Astrocyte of the cerebellum (primary cell): ENCODE results near the gene KAT2A.
A peak's percentile ranks its signal among the peaks of the same experiment; 100 is the strongest.

Experiments
- DNase-seq: peaks from one replicate; pipeline ENCODE4 v3.0.0-alpha.2; 2011; ENCODE audit warnings: low read depth
- H3K4me3 ChIP-seq: 2 replicates; pipeline ENCODE4 v1.5.1; 2011; ENCODE audit warnings: mild to moderate bottlenecking, low read depth, low read length, moderate library complexity
- in situ Hi-C: cut with HindIII; loops from 2 replicates; pipeline ENCODE4 v1.10.0; 2017; ENCODE audit warnings: low sequenced_read_pairs
- TF ChIP-seq, protein P1 (sequence below): IDR thresholded peaks from 2 replicates; pipeline ENCODE4 v1.5.1; 2012; ENCODE audit warnings: low read length, low read depth, moderate library complexity, mild to moderate bottlenecking; ENCODE audit errors: missing control alignments

Gene KAT2A

DNA sequence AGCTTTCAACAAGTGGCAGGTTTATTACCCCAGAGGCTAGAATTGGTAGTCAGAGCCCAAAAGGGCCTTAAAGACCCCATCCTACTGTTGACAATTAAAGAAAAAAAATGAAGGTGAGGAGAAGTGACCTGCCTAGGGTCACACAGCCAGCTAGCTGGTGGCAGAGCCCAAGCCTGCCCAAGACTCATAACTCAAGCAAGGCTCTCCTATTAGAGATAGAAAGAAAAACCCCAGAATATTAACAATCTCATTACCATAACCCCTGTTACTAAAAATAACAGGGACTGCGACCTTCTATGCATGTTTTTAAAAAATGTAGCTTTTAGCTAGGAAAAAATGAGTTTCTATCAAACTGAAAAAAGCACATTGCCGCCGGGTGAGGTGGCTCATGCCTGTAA is 15.5 kb upstream of the KAT2A start:
- TF ChIP-seq, protein P1, sequence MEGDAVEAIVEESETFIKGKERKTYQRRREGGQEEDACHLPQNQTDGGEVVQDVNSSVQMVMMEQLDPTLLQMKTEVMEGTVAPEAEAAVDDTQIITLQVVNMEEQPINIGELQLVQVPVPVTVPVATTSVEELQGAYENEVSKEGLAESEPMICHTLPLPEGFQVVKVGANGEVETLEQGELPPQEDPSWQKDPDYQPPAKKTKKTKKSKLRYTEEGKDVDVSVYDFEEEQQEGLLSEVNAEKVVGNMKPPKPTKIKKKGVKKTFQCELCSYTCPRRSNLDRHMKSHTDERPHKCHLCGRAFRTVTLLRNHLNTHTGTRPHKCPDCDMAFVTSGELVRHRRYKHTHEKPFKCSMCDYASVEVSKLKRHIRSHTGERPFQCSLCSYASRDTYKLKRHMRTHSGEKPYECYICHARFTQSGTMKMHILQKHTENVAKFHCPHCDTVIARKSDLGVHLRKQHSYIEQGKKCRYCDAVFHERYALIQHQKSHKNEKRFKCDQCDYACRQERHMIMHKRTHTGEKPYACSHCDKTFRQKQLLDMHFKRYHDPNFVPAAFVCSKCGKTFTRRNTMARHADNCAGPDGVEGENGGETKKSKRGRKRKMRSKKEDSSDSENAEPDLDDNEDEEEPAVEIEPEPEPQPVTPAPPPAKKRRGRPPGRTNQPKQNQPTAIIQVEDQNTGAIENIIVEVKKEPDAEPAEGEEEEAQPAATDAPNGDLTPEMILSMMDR: no peak
- in situ Hi-C loops: no loop called here
- no peak overlapping the region for H3K4me3 ChIP-seq
- no peak for DNase-seq

DNA sequence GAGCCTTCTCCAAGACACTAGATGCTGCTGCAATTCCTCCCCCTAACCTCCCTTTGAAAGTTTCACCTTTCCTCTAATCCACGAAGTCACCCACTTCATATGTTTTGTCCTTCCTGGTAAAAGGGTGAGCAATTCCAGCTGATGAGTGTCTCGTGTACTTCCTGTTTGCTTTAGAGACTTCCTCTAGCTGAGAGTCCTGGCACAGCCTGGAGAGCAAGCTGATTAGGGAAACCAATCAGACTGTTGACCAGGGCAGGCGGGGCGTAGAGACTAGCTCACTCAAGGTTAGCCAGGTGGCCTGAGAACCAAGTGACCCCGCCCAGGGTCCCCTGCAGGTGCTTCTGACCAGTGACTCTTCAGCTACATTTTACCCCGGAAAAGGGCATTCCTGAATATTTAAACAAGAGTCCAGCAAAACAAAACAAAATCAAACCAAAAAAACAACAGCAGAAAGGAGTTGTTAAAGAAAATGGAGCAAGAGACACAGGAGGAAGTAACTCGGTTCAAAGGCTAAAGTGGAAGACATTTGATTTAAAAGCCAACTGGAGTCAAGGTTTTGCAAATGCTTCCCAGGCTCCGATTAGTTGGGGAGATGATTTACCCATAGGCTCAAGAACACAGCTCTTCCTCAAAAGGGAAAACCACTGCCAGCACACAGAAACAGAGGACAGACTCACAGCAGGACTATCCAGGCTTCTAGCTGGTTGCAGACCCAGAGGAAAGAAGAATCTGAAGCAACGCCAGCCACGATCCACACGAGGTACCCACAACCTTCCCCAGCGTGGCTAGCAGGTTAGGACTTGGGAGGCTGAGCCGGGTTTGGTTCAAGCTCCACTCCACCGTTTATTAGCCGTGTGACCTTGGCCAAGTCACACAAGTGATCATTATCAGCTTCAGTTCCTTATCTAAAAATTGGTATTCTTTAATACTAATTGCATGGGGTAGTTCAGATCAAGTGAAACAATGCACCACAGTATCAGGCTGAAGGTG is 14.8 kb upstream of the KAT2A start:
- TF ChIP-seq, protein P1: no peak
- in situ Hi-C loops: no loop called here
- H3K4me3 ChIP-seq: no peak overlapping the region
- DNase-seq: no peak

DNA sequence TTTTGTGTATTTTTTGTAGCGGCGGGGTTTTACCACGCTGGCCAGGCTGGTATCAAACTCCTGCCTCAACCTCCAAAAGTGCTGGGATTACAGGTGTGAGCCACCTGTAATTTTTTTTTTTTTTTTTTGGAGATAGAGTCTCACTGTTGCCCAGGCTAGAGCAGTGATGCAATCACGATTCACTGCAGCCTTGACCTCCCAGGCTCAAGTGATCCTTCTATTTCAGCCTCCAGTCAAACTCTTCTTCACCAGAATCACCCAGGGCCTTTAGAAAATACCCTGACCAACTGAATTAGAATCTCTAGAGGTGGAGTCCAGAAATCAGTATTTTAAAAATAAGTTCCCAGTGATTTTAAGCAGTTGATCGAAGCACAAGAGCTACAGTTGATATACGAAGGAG is 14.0 kb upstream of the KAT2A start:
- TF ChIP-seq, protein P1: no peak
- H3K4me3 ChIP-seq: no peak overlapping the region
- in situ Hi-C loops: no loop called here
- no peak for DNase-seq

DNA sequence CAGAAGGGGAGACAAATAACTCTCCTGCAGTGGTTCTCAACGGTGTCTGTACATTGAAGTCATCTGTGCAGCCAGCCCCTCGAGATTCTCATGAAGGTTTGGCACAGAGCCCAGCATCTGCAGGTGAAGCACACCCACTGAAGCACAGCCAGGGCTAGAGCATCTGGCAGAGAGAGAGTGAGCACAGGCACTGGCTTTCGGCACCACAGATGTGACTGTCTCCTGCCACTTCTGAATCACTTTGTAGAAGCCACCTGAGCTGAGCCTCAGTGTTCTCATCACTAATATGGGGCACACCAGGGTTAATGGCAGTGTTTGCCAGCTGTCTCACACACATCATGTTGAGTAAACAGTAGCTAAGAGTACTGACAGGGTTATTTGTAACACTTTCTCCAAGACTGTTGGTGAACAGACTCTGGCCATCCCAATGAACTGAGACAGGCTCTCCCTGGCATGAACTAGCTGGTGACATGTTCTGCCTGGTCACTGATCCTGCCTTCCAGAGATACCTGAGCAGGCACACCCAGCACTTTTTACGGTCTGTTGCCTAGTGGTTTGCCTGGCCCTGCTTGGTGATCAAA is 12.4 kb upstream of the KAT2A start:
- TF ChIP-seq, protein P1: no peak
- in situ Hi-C loops: no loop called here
- H3K4me3 ChIP-seq: no peak overlapping the region
- no peak for DNase-seq

DNA sequence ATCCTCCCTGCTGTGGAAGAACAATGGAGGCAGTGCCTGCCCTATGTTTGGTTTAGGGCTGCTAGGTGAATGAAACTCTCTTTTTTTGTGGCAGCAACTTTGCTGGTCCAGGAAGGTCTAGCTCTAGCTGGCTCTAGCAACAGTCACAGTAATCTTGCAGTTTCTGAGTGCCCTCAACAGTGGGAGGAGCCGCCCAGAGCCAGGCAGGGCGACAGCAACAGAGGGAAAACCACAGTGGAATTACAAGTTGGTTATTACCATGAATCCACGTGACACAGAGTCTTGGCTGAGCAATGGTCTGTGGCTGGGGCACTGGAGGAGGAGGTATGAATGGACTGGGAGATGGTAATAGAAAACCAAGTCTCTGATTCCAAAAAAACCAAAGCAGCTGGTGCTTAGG is 11.8 kb upstream of the KAT2A start:
- in situ Hi-C loops: no loop called here
- peak; percentile 76 for DNase-seq
- TF ChIP-seq, protein P1: no peak
- H3K4me3 ChIP-seq: no peak overlapping the region

DNA sequence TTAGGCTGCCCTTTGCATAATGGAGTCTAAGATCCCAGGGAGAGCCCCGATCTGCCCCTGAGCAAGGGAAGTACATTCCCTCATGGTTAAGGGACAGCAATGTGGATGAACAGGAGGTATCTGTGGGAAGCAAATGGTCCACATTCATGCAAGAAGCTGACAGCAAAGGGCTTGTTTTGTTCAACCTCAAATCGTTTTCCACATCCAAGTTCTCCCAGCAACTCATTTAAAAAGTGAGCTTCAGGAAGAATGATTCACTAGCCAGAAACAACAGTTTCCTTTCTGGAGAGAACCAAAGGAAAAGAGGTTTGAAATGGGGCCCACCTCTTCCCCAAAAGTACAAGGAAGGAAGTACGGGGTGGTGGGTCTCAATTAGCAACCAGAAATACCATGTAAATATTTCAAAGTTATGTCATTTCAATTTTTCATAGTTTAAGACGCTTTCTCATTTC is 10.8 kb upstream of the KAT2A start:
- TF ChIP-seq, protein P1: no peak
- H3K4me3 ChIP-seq: no peak overlapping the region
- DNase-seq: no peak
- in situ Hi-C loops: no loop called here
